HG02884 (cell line): ENCODE measurements around the gene PDE6B.
"Not testable (repeated sequence)": the region's sequence is repeated elsewhere in the genome, so short reads cannot be mapped to it uniquely, and the experiment has no call there.

Experiments used
- ATAC-seq: cut with Tn5 transposase; IDR thresholded peaks from one replicate; pipeline ENCODE4 v1.9.1; 2021; ENCODE audit warnings: mild to moderate bottlenecking, moderate library complexity; ENCODE audit not compliant: unreplicated experiment

PDE6B gene

GRCh38 chr4:635066-635835, 9.9 kb downstream of the PDE6B start:
- not testable (repeated sequence) for ATAC-seq

GRCh38 chr4:635851-636627, 10.7 kb downstream of the PDE6B start:
- no peak for ATAC-seq

GRCh38 chr4:636628-637159, 11.3 kb downstream of the PDE6B start:
- ATAC-seq: no peak

- ATAC-seq: no peak
These were observed 12.3 kb downstream of the PDE6B start for GRCh38 chr4:637536-638280.

- not testable (repeated sequence) for ATAC-seq
These were observed 17.0 kb downstream of the PDE6B start for GRCh38 chr4:642366-642765.

GRCh38 chr4:646460-646859, 21.1 kb downstream of the PDE6B start:
- no peak for ATAC-seq

GRCh38 chr4:647481-647880, 22.1 kb downstream of the PDE6B start:
- no peak for ATAC-seq

GRCh38 chr4:648579-649292, 23.4 kb downstream of the PDE6B start:
- ATAC-seq: no peak

- no peak for ATAC-seq
These were observed 23.9 kb downstream of the PDE6B start for GRCh38 chr4:649293-649625.

GRCh38 chr4:649751-650310, 24.5 kb downstream of the PDE6B start:
- ATAC-seq: no peak

GRCh38 chr4:650461-650860, 25.1 kb downstream of the PDE6B start:
- ATAC-seq: no peak

- no peak for ATAC-seq
These were observed 25.8 kb downstream of the PDE6B start for GRCh38 chr4:650951-651883.

- no peak for ATAC-seq
These were observed 26.7 kb downstream of the PDE6B start for GRCh38 chr4:651884-652642.

GRCh38 chr4:653080-653821, 27.9 kb downstream of the PDE6B start:
- ATAC-seq: no peak

GRCh38 chr4:653831-654502, 28.6 kb downstream of the PDE6B start:
- ATAC-seq: no peak

- ATAC-seq: no peak
These were observed 29.1 kb downstream of the PDE6B start for GRCh38 chr4:654503-654845.

- ATAC-seq: no peak
These were observed 29.6 kb downstream of the PDE6B start for GRCh38 chr4:654871-655463.
